ENCODE data around the gene CDK14.
"Not testable (repeated sequence)": the region's sequence is repeated elsewhere in the genome, so short reads cannot be mapped to it uniquely, and the experiment has no call there.

Gene CDK14

GRCh38 chr7:90629297-90629918 is 33.3 kb downstream of the CDK14 start:
- H3K4me3 Mint-ChIP-seq: no peak overlapping the region

GRCh38 chr7:90631502-90631901 is 35.4 kb downstream of the CDK14 start:
- Mint-ChIP-seq H3K4me1 (ENCODE audit: low read depth) (no peaks in the 10 kb centered on the region), H3K36me3 (ENCODE audit: low read depth) (no peaks in the 10 kb centered on the region), H3K27me3 (ENCODE audit: low read depth) (no peaks in the 10 kb centered on the region), H3K9me3 (no peaks in the 10 kb centered on the region), H3K27ac (no peak overlapping the region), H3K4me3 (no peak overlapping the region)
- DNase-seq (ENCODE audit: low spot score): no peak

More at GRCh38 chr7:90629297-90629918, 33.3 kb downstream of the CDK14 start:
- H3K4me1 Mint-ChIP-seq (ENCODE audit: low read depth): no peaks in the 10 kb centered on the region
- H3K9me3 Mint-ChIP-seq: no peaks in the 10 kb centered on the region
- no peaks in the 10 kb centered on the region for H3K27me3 Mint-ChIP-seq (ENCODE audit: low read depth)
- DNase-seq (ENCODE audit: low spot score): no peak
- no peaks in the 10 kb centered on the region for H3K36me3 Mint-ChIP-seq (ENCODE audit: low read depth)
- H3K27ac Mint-ChIP-seq: no peak overlapping the region

GRCh38 chr7:90639683-90640082 is 43.6 kb downstream of the CDK14 start:
- H3K4me1 Mint-ChIP-seq (ENCODE audit: low read depth); H3K27me3 Mint-ChIP-seq (ENCODE audit: low read depth); H3K4me3 Mint-ChIP-seq; H3K36me3 Mint-ChIP-seq (ENCODE audit: low read depth); DNase-seq (ENCODE audit: low spot score); H3K27ac Mint-ChIP-seq; H3K9me3 Mint-ChIP-seq: not testable (repeated sequence)

GRCh38 chr7:90642978-90643377 is 46.9 kb downstream of the CDK14 start:
- H3K27ac Mint-ChIP-seq: no peak overlapping the region
- no peak overlapping the region for H3K4me3 Mint-ChIP-seq
- no peaks in the 10 kb centered on the region for H3K36me3 Mint-ChIP-seq (ENCODE audit: low read depth)
- H3K9me3 Mint-ChIP-seq: no peaks in the 10 kb centered on the region
- no peaks in the 10 kb centered on the region for H3K27me3 Mint-ChIP-seq (ENCODE audit: low read depth)
- DNase-seq (ENCODE audit: low spot score): no peak
- no peaks in the 10 kb centered on the region for H3K4me1 Mint-ChIP-seq (ENCODE audit: low read depth)

GRCh38 chr7:90645784-90646183 is 49.7 kb downstream of the CDK14 start:
- no peaks in the 10 kb centered on the region for H3K4me1 Mint-ChIP-seq (ENCODE audit: low read depth)
- no peak overlapping the region for H3K4me3 Mint-ChIP-seq
- H3K27ac Mint-ChIP-seq: no peak overlapping the region
- H3K9me3 Mint-ChIP-seq: peaks cover 5% of the 10 kb centered on the region
- H3K27me3 Mint-ChIP-seq (ENCODE audit: low read depth): no peaks in the 10 kb centered on the region
- DNase-seq (ENCODE audit: low spot score): no peak
- no peaks in the 10 kb centered on the region for H3K36me3 Mint-ChIP-seq (ENCODE audit: low read depth)

GRCh38 chr7:90648107-90648506 is 52.0 kb downstream of the CDK14 start:
- peaks cover 5% of the 10 kb centered on the region for H3K9me3 Mint-ChIP-seq
- H3K27ac Mint-ChIP-seq: no peak overlapping the region
- no peak for DNase-seq (ENCODE audit: low spot score)
- no peaks in the 10 kb centered on the region for H3K27me3 Mint-ChIP-seq (ENCODE audit: low read depth)
- H3K36me3 Mint-ChIP-seq (ENCODE audit: low read depth): no peaks in the 10 kb centered on the region
- H3K4me1 Mint-ChIP-seq (ENCODE audit: low read depth): no peaks in the 10 kb centered on the region
- no peak overlapping the region for H3K4me3 Mint-ChIP-seq

- Mint-ChIP-seq H3K4me1 (ENCODE audit: low read depth) (no peaks in the 10 kb centered on the region), H3K9me3 (peaks cover 5% of the 10 kb centered on the region), H3K4me3 (no peak overlapping the region), H3K27me3 (ENCODE audit: low read depth) (no peaks in the 10 kb centered on the region), H3K36me3 (ENCODE audit: low read depth) (no peaks in the 10 kb centered on the region), H3K27ac (no peak overlapping the region)
- DNase-seq (ENCODE audit: low spot score): no peak
Observed at GRCh38 chr7:90648834-90649233, 52.7 kb downstream of the CDK14 start.

GRCh38 chr7:90654718-90655427 is 58.8 kb downstream of the CDK14 start:
- Mint-ChIP-seq H3K9me3 (peaks cover 4% of the 10 kb centered on the region), H3K27me3 (ENCODE audit: low read depth) (no peaks in the 10 kb centered on the region), H3K27ac (no peak overlapping the region), H3K4me1 (ENCODE audit: low read depth) (no peaks in the 10 kb centered on the region), H3K4me3 (no peak overlapping the region), H3K36me3 (ENCODE audit: low read depth) (no peaks in the 10 kb centered on the region)
- no peak for DNase-seq (ENCODE audit: low spot score)

GRCh38 chr7:90655566-90655965 is 59.4 kb downstream of the CDK14 start:
- Mint-ChIP-seq H3K9me3 (no peaks in the 10 kb centered on the region), H3K4me3 (no peak overlapping the region), H3K36me3 (ENCODE audit: low read depth) (no peaks in the 10 kb centered on the region), H3K27ac (no peak overlapping the region), H3K27me3 (ENCODE audit: low read depth) (no peaks in the 10 kb centered on the region), H3K4me1 (ENCODE audit: low read depth) (no peaks in the 10 kb centered on the region)
- DNase-seq (ENCODE audit: low spot score): no peak

GRCh38 chr7:90657481-90657880 is 61.4 kb downstream of the CDK14 start:
- no peaks in the 10 kb centered on the region for H3K36me3 Mint-ChIP-seq (ENCODE audit: low read depth)
- no peak overlapping the region for H3K27ac Mint-ChIP-seq
- no peaks in the 10 kb centered on the region for H3K27me3 Mint-ChIP-seq (ENCODE audit: low read depth)

GRCh38 chr7:90660100-90660499 is 64.0 kb downstream of the CDK14 start:
- no peak for DNase-seq (ENCODE audit: low spot score)
- no peaks in the 10 kb centered on the region for H3K36me3 Mint-ChIP-seq (ENCODE audit: low read depth)
- no peaks in the 10 kb centered on the region for H3K4me1 Mint-ChIP-seq (ENCODE audit: low read depth)
- H3K9me3 Mint-ChIP-seq: no peaks in the 10 kb centered on the region
- H3K27ac Mint-ChIP-seq: no peak overlapping the region
- no peak overlapping the region for H3K4me3 Mint-ChIP-seq
- H3K27me3 Mint-ChIP-seq (ENCODE audit: low read depth): no peaks in the 10 kb centered on the region

More at GRCh38 chr7:90657481-90657880, 61.4 kb downstream of the CDK14 start:
- H3K9me3 Mint-ChIP-seq: no peaks in the 10 kb centered on the region
- H3K4me3 Mint-ChIP-seq: no peak overlapping the region
- DNase-seq (ENCODE audit: low spot score): no peak
- no peaks in the 10 kb centered on the region for H3K4me1 Mint-ChIP-seq (ENCODE audit: low read depth)

- Mint-ChIP-seq H3K9me3 (no peaks in the 10 kb centered on the region), H3K4me1 (ENCODE audit: low read depth) (no peaks in the 10 kb centered on the region), H3K4me3 (no peak overlapping the region), H3K27me3 (ENCODE audit: low read depth) (no peaks in the 10 kb centered on the region), H3K36me3 (ENCODE audit: low read depth) (no peaks in the 10 kb centered on the region), H3K27ac (no peak overlapping the region)
- DNase-seq (ENCODE audit: low spot score): no peak
Observed at GRCh38 chr7:90660819-90661218, 64.7 kb downstream of the CDK14 start.

- Mint-ChIP-seq H3K36me3 (ENCODE audit: low read depth) (no peaks in the 10 kb centered on the region), H3K27me3 (ENCODE audit: low read depth) (no peaks in the 10 kb centered on the region), H3K4me1 (ENCODE audit: low read depth) (no peaks in the 10 kb centered on the region), H3K4me3 (no peak overlapping the region), H3K9me3 (no peaks in the 10 kb centered on the region), H3K27ac (no peak overlapping the region)
- no peak for DNase-seq (ENCODE audit: low spot score)
Observed at GRCh38 chr7:90661290-90662151, 65.4 kb downstream of the CDK14 start.

GRCh38 chr7:90663176-90663575 is 67.1 kb downstream of the CDK14 start:
- no peaks in the 10 kb centered on the region for H3K27me3 Mint-ChIP-seq (ENCODE audit: low read depth)
- no peak overlapping the region for H3K4me3 Mint-ChIP-seq
- H3K9me3 Mint-ChIP-seq: no peaks in the 10 kb centered on the region
- H3K27ac Mint-ChIP-seq: no peak overlapping the region
- no peak for DNase-seq (ENCODE audit: low spot score)
- no peaks in the 10 kb centered on the region for H3K4me1 Mint-ChIP-seq (ENCODE audit: low read depth)
- H3K36me3 Mint-ChIP-seq (ENCODE audit: low read depth): no peaks in the 10 kb centered on the region
